Measurements from ENCODE around the gene NEURL1B. TPM values are rescaled to one million over a fixed set of nuclear protein-coding genes. Genes with fewer than 3 reads are reported as not detected.

Gene NEURL1B
- total RNA-seq, 2 experiments from 2014 or later = 0.32 to 0.57 TPM

GRCh38 chr5:172602783-172603231 lies 38.3 kb upstream of the NEURL1B start:
- Histone ChIP-seq H3K36me3 (ENCODE audit: insufficient read depth, low read length) (no peaks in the 10 kb centered on the region), H3K27ac (ENCODE audit: low read depth, low read length, poor library complexity, severe bottlenecking) (no peak overlapping the region), H3K4me1 (ENCODE audit: insufficient read depth, low read length, poor library complexity, severe bottlenecking) (no peaks in the 10 kb centered on the region), H3K4me3 (ENCODE audit: low read depth, low read length, poor library complexity, severe bottlenecking) (no peak overlapping the region), H3K9me2 (ENCODE audit: insufficient read depth, low read length) (no peaks in the 10 kb centered on the region), H3K79me2 (ENCODE audit: insufficient read depth, low read depth, low read length) (no peaks in the 10 kb centered on the region), H4K20me1 (ENCODE audit: insufficient read depth, low read length) (no peaks in the 10 kb centered on the region), H3K9me3 (ENCODE audit: low read length) (no peaks in the 10 kb centered on the region), H2AFZ (ENCODE audit: low read length) (no peak overlapping the region), H3K4me2 (ENCODE audit: low read length) (no peak overlapping the region)
- intact Hi-C loops (cut with micrococcal nuclease; ENCODE audit: unreplicated experiment) = no loop called here
- BruUV-seq (replicated peaks) = no TSS peak
- TF ChIP-seq EZH2phosphoT487 (IDR thresholded peaks at IDR 0.05; ENCODE audit: borderline replicate concordance, low read depth, low read length) (no peak), CTCF (conservative IDR thresholded peaks at IDR 0.05; ENCODE audit: low read length) (no peak)
- POLR2A ChIA-PET = no interaction called here
- CTCF ChIA-PET (ENCODE audit: unreplicated experiment) = no interaction called here
- no peak for DNase-seq (ENCODE audit: low spot score)

GRCh38 chr5:172603251-172603806 lies 37.7 kb upstream of the NEURL1B start:
- Histone ChIP-seq H2AFZ (ENCODE audit: low read length) (no peak overlapping the region), H4K20me1 (ENCODE audit: insufficient read depth, low read length) (no peaks in the 10 kb centered on the region), H3K36me3 (ENCODE audit: insufficient read depth, low read length) (no peaks in the 10 kb centered on the region), H3K27ac (ENCODE audit: low read depth, low read length, poor library complexity, severe bottlenecking) (no peak overlapping the region), H3K79me2 (ENCODE audit: insufficient read depth, low read depth, low read length) (no peaks in the 10 kb centered on the region), H3K9me2 (ENCODE audit: insufficient read depth, low read length) (no peaks in the 10 kb centered on the region), H3K4me2 (ENCODE audit: low read length) (no peak overlapping the region), H3K4me1 (ENCODE audit: insufficient read depth, low read length, poor library complexity, severe bottlenecking) (no peaks in the 10 kb centered on the region), H3K9me3 (ENCODE audit: low read length) (no peaks in the 10 kb centered on the region), H3K4me3 (ENCODE audit: low read depth, low read length, poor library complexity, severe bottlenecking) (no peak overlapping the region)
- ChIA-PET POLR2A (no interaction called here), CTCF (ENCODE audit: unreplicated experiment) (no interaction called here)
- no TSS peak for BruUV-seq (replicated peaks)
- DNase-seq (ENCODE audit: low spot score) = no peak
- intact Hi-C loops (cut with micrococcal nuclease; ENCODE audit: unreplicated experiment) = no loop called here
- TF ChIP-seq EZH2phosphoT487 (IDR thresholded peaks at IDR 0.05; ENCODE audit: borderline replicate concordance, low read depth, low read length) (no peak), CTCF (conservative IDR thresholded peaks at IDR 0.05; ENCODE audit: low read length) (no peak)

- ChIA-PET POLR2A (no interaction called here), CTCF (ENCODE audit: unreplicated experiment) (no interaction called here)
- Histone ChIP-seq H2AFZ (ENCODE audit: low read length) (no peak overlapping the region), H3K9me2 (ENCODE audit: insufficient read depth, low read length) (no peaks in the 10 kb centered on the region), H3K4me1 (ENCODE audit: insufficient read depth, low read length, poor library complexity, severe bottlenecking) (no peaks in the 10 kb centered on the region), H3K9me3 (ENCODE audit: low read length) (no peaks in the 10 kb centered on the region), H3K79me2 (ENCODE audit: insufficient read depth, low read depth, low read length) (no peaks in the 10 kb centered on the region), H3K4me3 (ENCODE audit: low read depth, low read length, poor library complexity, severe bottlenecking) (no peak overlapping the region), H3K36me3 (ENCODE audit: insufficient read depth, low read length) (no peaks in the 10 kb centered on the region), H3K4me2 (ENCODE audit: low read length) (no peak overlapping the region), H3K27ac (ENCODE audit: low read depth, low read length, poor library complexity, severe bottlenecking) (no peak overlapping the region), H4K20me1 (ENCODE audit: insufficient read depth, low read length) (no peaks in the 10 kb centered on the region)
- no peak for DNase-seq (ENCODE audit: low spot score)
- no TSS peak for BruUV-seq (replicated peaks)
- TF ChIP-seq CTCF (conservative IDR thresholded peaks at IDR 0.05; ENCODE audit: low read length) = no peak
- TF ChIP-seq EZH2phosphoT487 (IDR thresholded peaks at IDR 0.05; ENCODE audit: borderline replicate concordance, low read depth, low read length) = no peak
- intact Hi-C loops (cut with micrococcal nuclease; ENCODE audit: unreplicated experiment) = no loop called here
These were observed 35.6 kb upstream of the NEURL1B start for GRCh38 chr5:172605466-172605865.
